Erythroblast (primary cell): ENCODE results near the gene PTCD2.

ENCODE experiments used
- DNase-seq, 2 experiments: peaks; one replicate each; lab custom pipeline; 2025; lab: John Stamatoyannopoulos, UW
- GATA1 ChIP-seq: IDR thresholded peaks from 2 replicates; pipeline ENCODE4 v1.6.1; 2011; ENCODE audit warnings: low read depth, mild to moderate bottlenecking, control low read depth, low read length, moderate library complexity
- POLR2A ChIP-seq: IDR thresholded peaks from 2 replicates; pipeline ENCODE4 v1.6.1; 2011; ENCODE audit warnings: mild to moderate bottlenecking, low read length

Gene PTCD2

DNA sequence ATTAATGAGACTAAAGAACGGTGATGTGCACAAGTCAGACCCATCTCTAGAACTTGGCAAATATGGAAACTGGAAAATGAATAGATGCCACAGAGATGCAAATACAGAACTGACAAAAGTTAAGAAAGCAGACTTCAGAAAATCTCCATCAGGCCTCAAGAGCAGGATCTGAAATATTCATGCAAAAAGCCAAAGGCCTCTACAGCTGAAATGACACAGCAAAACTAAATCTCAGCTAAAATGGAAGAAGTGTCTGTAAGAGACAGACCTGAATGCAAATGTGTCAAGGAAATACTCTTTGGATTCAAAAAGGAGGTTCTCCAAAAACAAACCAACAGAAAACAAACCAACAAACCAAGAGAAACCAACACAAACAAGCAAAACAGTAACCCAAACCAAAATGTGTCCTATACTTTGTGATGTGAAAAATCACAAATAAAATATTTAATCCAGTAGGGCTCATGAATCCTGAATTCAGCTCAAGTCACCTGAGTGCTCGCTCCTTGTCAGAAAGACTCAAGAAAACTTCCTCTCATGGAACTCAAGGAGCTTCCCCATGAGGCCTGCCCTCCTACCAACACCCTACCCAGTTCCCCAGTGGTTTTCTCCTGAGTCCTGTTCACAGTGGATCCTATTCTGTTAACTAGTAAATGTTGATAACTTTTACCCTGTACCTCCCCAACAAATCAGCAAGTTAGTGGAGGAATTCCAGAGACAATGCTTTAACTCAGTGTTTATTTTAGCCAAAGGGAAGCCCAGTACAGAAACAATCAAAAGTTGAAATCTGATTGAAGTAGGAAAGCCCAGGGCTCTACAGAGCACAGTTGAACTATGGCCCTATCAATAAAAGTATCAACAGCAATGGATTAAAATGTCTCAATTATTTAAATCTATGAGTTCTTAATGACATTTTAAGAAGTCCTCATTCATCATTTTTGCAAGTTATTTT is 14.7 kb upstream of the PTCD2 start:
- peak in 1 of 2 experiments; percentile 21 for DNase-seq
- TF ChIP-seq POLR2A (no peak), GATA1 (no peak)

DNA sequence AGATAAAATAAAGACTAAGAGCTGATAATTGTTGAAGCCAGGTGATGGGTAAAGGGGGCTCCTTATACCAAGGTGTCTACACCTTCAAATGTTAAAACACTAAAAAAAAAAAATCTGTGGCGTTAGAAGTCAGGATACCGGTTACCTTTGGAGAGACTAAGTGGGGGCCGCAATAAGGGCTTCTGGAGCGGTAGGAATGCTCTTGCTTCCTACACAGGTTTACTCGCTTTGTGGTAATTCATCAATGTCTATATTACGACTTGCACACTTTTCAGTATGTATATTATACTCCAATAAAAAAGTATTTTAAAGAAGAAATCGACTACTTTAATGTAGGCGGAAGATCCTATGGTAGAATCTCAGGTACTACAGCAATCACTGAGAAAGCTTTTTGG is 12.6 kb upstream of the PTCD2 start:
- no peak for TF ChIP-seq POLR2A
- no peak for TF ChIP-seq GATA1
- DNase-seq, result no peak

DNA sequence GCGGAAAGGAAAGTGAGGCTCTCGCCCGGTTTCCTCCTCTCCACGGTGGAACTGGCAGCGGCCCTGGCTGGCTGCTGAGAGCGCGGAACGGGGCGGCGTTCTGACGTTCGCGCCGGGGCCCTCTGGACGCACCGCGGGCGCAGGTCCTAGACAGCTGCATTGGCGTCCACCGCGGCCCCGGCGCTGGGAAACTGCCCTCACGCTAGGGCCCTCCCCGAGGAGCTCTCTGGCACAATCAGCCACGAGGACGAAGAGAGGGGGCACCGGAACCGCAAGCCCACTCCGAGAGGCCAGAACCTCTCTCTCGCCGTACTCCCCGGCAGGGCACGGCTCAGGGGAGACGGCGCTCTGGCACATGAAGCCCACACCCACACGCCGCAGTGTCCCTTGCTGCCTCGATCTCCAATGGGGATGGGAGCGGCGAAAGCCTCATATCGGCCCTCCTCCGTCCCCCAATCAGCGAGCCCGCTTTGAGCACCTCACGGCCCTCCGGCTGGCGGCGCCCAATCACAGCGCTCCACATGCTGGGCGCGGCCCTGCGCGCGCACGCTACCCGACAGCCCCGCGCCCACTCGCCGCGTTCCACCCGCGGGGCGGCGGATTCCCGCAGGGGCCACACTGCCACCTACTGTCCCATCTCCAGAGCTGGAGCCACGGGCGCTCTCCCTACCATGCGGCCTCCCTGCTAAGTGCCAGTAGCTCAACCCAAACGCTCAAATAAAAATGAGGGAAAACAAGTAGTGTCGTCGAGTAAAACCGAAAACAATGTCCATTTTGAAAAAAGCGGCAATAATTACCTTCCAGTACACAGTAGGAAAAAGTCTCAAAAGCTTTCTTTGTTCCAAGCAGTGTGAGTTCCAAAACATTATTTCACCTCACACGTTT is 12.0 kb upstream of the PTCD2 start:
- TF ChIP-seq POLR2A (peak; percentile 99), GATA1 (no peak)
- DNase-seq, result peak; percentile 98 to 99

DNA sequence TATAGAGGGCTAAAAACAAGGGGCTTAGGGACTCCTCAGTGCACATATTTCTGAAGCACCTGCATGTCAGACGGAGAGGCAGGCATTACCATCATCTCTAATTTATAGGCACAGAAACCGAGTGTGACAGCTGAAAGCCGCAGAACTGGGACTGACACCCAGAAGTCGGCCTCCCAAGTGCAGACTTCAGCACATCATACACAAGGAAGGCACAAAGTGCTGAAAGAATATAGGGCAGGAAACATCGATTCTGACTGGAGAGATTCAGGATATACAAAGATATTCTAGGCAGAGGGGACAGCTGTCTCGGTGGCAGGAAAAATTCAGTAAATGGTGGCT is 11.4 kb upstream of the PTCD2 start:
- TF ChIP-seq GATA1, result no peak
- TF ChIP-seq POLR2A, result no peak
- DNase-seq, result peak in 1 of 2 experiments; percentile 50

DNA sequence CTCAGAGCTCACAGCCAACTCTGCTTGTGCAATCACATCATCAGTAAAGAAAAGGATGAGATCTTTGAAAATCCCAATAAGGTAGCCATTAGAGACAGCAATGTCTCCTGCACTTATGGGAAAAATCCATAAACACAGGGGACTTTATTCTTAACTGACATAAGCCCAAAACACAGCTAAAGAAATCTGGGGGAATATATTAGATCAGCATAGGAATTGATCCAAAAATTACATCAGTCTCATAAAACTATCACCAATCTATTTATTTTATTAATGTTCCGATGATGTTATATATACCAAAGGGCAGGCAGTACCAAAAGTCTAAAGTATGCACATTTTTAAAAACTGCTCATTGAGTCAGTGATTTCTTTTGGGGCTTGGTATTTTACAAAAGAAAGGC is 7.0 kb upstream of the PTCD2 start:
- TF ChIP-seq GATA1, result no peak
- DNase-seq, result no peak

DNA sequence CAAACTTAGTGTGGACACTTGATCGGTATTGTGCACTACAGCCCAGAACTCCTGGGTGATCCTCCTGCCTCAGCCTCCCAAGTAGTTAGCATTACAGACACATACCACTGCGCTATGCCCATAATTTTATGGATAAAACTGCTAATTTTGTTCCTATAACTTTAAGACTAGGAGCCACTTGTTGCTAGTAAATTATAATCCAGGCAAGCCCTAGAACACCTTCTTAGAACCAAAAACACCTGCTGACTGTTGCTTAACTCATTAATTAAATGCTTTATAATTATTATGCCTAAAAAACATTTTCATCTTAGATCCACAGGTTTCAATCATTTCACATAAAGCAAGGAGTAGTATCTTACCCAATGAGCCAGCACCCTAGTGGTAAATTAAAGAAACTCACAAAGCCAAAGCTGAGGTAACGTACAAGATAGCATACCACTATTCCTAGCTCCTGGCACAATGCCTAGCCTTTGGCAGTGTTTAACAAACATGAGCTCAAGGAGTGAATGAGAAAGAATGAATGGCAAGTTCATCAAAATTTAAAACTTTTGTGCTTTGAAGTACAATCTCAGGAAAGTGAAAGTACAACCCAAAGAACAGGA is 5.5 kb upstream of the PTCD2 start:
- TF ChIP-seq GATA1 (no peak), POLR2A (no peak)
- peak; percentile 70 to 77 for DNase-seq

DNA sequence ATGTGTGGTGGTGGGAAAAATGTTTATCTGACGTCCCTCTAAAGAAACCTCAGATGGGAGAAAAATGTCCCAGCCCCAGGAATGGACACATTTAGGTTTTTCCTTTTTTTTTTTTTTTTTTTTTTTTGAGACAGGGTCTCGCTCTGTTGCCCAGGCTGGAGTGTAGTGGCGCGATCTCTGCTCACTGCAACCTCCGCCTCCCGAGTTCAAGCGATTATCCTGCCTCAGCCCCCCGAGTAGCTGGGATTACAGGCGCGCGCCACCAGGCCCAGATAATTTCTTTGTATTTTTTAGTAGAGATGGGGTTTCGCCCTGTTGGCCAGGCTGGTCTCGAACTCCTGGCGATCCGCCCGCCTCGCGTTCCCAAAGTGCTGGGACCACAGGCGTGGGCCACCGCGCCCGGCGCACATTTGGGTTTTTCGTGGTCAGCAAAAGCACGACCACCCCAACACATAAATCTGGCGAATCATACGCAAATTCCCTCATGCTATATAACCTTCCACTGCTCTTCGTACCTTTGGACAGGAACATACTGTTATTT is 668 bp upstream of the PTCD2 start:
- DNase-seq, result peak in 1 of 2 experiments; percentile 74

DNA sequence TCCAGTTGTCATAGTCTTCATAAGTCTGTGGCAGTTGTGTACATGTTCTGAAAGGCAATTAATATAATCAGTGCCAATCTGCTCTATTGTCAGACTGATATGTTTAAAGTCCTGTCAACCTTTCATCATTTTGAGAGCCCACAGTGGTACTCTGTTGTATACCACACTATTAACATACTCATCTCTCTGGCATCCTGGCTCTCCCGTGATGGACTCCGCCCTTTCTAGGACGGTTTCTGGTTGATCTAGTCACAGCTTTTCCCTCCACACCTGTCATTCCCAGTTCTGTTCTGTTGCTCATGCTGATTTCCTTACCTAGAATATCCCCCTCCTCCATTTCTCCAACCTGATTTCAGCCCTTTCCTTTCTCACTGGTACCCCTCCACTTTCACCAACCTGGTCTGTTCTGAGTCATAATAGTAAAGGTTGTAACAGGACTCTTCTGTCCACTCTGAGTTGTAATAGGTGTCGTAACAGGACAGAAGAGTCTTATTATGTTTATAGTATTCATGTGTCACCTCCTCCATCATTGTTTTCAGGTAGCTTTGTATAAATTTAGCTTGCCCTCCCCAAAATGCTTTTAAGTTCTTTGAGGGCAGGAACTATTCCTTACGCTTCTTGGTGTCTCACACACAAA is 4.1 kb downstream of the PTCD2 start:
- no peak for DNase-seq
- no peak for TF ChIP-seq GATA1
- no peak for TF ChIP-seq POLR2A

DNA sequence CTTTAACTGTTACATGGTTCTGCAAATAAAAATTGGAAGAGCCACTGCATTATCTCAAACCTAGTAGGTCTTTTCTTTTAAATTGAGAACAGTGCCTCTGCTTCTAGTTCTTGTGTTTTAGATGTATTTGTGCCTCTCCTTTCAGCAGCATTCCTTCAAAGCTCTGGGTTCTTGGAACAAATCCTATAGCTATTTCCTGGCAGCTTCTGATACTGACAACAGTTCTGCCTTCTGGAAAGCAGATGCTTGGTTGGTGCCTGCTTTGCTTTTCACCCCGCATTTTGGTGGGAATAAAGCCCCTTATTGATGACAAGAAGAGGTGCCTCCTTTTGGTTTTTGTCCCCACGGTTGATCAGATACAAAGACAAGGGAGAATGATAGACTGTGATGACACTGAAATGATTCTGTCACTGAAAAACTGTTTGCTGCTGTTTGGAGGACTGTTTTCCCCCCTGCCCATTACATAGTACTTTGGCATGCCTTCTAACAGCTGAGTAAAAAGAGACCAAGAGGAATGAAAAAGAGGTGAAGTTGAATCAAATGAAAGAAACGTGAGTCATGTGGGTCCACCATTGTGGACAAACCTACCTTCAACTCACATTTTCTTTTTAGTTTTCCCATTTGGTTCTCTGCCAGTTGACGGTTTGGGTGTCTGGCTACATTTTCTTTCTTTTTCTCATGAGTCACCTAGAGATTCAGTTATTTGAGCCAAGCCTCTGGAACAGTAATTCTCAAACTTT is 5.6 kb downstream of the PTCD2 start:
- no peak for DNase-seq
- TF ChIP-seq POLR2A (no peak), GATA1 (no peak)

DNA sequence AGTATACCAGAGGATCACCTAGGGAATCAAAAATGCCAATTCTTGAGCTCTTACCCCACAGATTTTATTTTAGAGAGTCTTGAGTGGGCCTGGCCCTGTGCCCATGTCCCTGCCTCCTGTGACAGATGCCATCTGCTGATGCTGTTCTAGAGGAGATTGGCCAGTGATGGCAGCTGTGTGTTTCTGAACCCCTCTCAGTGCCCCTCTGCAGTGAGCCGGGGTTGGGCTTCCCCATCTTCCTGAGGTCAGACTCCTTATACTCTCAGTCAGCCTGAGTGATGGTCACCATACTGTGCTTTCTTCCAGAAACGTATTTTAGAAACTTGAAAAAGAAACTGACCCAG is 6.1 kb downstream of the PTCD2 start:
- TF ChIP-seq GATA1, result no peak
- no peak for TF ChIP-seq POLR2A
- DNase-seq, result no peak

DNA sequence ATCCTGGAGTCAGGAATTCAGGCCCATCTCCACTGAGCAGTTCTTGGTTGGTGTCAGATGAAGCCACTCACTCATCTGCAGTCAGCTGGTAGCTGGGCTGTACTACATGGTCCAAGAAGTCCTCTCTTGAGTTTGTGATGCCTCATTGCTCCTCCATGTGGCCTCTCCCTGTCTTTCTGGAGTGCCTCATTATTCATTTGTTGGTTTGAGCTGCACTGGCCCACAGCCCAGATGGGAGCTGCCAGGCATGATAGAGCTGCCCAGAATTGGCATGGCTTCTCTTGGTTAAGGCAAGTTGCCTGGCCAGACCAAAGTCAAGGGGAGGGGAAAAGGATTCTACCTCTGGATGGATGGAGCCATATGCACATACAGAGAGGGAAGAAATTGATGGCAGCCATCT is 8.0 kb downstream of the PTCD2 start:
- TF ChIP-seq GATA1 (no peak), POLR2A (no peak)
- peak; percentile 9 to 12 for DNase-seq

DNA sequence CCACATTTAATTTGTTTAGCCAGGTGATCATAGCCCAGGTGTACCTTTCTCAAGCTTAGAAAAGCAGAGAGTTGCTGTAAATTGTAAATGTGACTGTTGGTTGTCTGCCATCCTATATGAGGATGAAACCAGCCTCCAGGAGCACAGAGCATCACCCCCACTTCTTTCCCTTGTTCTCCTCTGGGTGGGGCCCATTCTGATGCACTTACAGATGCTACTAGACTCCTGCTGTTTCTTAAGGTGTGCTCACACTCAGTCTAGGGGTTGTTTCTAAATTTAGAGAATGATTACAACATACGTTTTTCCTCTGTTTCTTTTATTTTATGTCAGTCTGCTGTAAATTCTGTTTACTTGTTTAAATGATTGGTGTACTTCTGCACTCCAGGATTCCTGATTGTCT is 10.5 kb downstream of the PTCD2 start:
- no peak for TF ChIP-seq GATA1
- TF ChIP-seq POLR2A, result no peak
- no peak for DNase-seq

DNA sequence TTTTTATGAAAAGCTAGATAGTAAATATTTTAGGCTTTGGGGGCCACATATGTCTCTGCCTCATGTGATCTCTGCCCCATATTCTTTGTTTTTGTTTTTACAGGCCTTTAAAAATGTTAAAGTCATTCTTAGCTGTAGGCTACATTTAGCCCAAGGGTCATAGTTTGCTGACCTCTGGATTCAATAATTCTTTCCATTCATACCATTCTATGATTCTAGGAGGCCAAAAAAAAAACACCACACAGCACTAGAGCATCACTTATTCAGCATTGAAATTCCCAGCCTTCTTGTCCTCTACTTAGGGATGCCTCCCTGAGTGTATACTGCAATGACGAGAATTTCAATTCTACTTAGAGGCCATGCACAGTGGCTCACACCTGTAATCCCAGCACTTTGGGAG is 17.0 kb downstream of the PTCD2 start:
- no peak for TF ChIP-seq GATA1
- TF ChIP-seq POLR2A, result no peak
- DNase-seq, result no peak
